ENCODE data around the gene WIF1. TPM values are rescaled to one million over a fixed set of nuclear protein-coding genes. Genes with fewer than 3 reads are reported as not detected.

The WIF1 gene
- 1.1 and 2.2 TPM in 2 replicates for total RNA-seq (2014; rRNA removed)
- polyA plus RNA-seq (2012), result not detected

- DNase-seq (ENCODE audit: low read depth), result no peak
Measured at GRCh38 chr12:65121049-65121955, at the start of gene WIF1. TSS of gene WIF1 (minus strand) at chr12:65121305. CDS start at chr12:65121191, 114 bp downstream.

- peak; percentile 50 for DNase-seq (ENCODE audit: low read depth)
Measured at GRCh38 chr12:65170209-65170881, 49.2 kb upstream of the WIF1 start.

- peak; percentile 84 for DNase-seq (ENCODE audit: low read depth)
Measured at GRCh38 chr12:65169320-65170208, 48.5 kb upstream of the WIF1 start, which contains the start of gene LEMD3. TSS of gene LEMD3 (plus strand) at chr12:65169583. CDS start at chr12:65169597, 14 bp downstream.

GRCh38 chr12:65168681-65169319 is 47.7 kb upstream of the WIF1 start:
- DNase-seq (ENCODE audit: low read depth), result no peak

- DNase-seq (ENCODE audit: low read depth), result peak; percentile 3
Measured at GRCh38 chr12:65164774-65165173, 43.7 kb upstream of the WIF1 start.

- DNase-seq (ENCODE audit: low read depth), result no peak
Measured at GRCh38 chr12:65164244-65164643, 43.1 kb upstream of the WIF1 start.

GRCh38 chr12:65162609-65163008 is 41.5 kb upstream of the WIF1 start:
- DNase-seq (ENCODE audit: low read depth), result no peak

- DNase-seq (ENCODE audit: low read depth), result no peak
Measured at GRCh38 chr12:65157091-65157490, 36.0 kb upstream of the WIF1 start.

- peak; percentile 5 for DNase-seq (ENCODE audit: low read depth)
Measured at GRCh38 chr12:65156366-65156841, 35.3 kb upstream of the WIF1 start.

- no peak for DNase-seq (ENCODE audit: low read depth)
Measured at GRCh38 chr12:65155784-65156183, 34.7 kb upstream of the WIF1 start.

- peak; percentile 86 for DNase-seq (ENCODE audit: low read depth)
Measured at GRCh38 chr12:65152596-65152995, 31.5 kb upstream of the WIF1 start.

- DNase-seq (ENCODE audit: low read depth), result peak; percentile 25
Measured at GRCh38 chr12:65152012-65152411, 30.9 kb upstream of the WIF1 start.

GRCh38 chr12:65147312-65147905 is 26.3 kb upstream of the WIF1 start:
- no peak for DNase-seq (ENCODE audit: low read depth)

GRCh38 chr12:65140738-65141137 is 19.6 kb upstream of the WIF1 start:
- DNase-seq (ENCODE audit: low read depth), result no peak

- DNase-seq (ENCODE audit: low read depth), result no peak
Measured at GRCh38 chr12:65139389-65139788, 18.3 kb upstream of the WIF1 start.

GRCh38 chr12:65133879-65134278 is 12.8 kb upstream of the WIF1 start:
- no peak for DNase-seq (ENCODE audit: low read depth)

- no peak for DNase-seq (ENCODE audit: low read depth)
Measured at GRCh38 chr12:65126482-65126881, 5.4 kb upstream of the WIF1 start.

GRCh38 chr12:65125975-65126374 is 4.9 kb upstream of the WIF1 start:
- DNase-seq (ENCODE audit: low read depth), result no peak

GRCh38 chr12:65125247-65125646 is 4.1 kb upstream of the WIF1 start:
- DNase-seq (ENCODE audit: low read depth), result no peak

GRCh38 chr12:65123435-65124063 is 2.4 kb upstream of the WIF1 start:
- peak; percentile 41 for DNase-seq (ENCODE audit: low read depth)
